ENCODE measurements around the gene PATL1. TPM values are rescaled to one million over a fixed set of nuclear protein-coding genes. Genes with fewer than 3 reads are reported as not detected.

The PATL1 gene
- total RNA-seq, 1 experiment from 2014 or later = 8.4 TPM

GRCh38 chr11:59602432-59602831 lies 66.4 kb downstream of the PATL1 start:
- Histone ChIP-seq H3K27me3 (no peaks in the 10 kb centered on the region), H3K4me3 (no peak overlapping the region), H3K36me3 (peaks cover 73% of the 10 kb centered on the region), H3K9me3 (no peaks in the 10 kb centered on the region)
- no peak for DNase-seq

- Histone ChIP-seq H3K4me3 (no peak overlapping the region), H3K36me3 (peaks cover 70% of the 10 kb centered on the region), H3K9me3 (no peaks in the 10 kb centered on the region), H3K27me3 (no peaks in the 10 kb centered on the region)
- no peak for DNase-seq
These were observed 67.0 kb downstream of the PATL1 start for GRCh38 chr11:59601788-59602187.

GRCh38 chr11:59600636-59601035 lies 68.2 kb downstream of the PATL1 start:
- no peak for DNase-seq
- Histone ChIP-seq H3K36me3 (peaks cover 63% of the 10 kb centered on the region), H3K4me3 (no peak overlapping the region), H3K9me3 (no peaks in the 10 kb centered on the region), H3K27me3 (no peaks in the 10 kb centered on the region)

- H3K4me3 ChIP-seq = no peak overlapping the region
- H3K36me3 ChIP-seq = peaks cover 59% of the 10 kb centered on the region
- DNase-seq = no peak
- H3K9me3 ChIP-seq = no peaks in the 10 kb centered on the region
- H3K27me3 ChIP-seq = no peaks in the 10 kb centered on the region
These were observed 68.6 kb downstream of the PATL1 start for GRCh38 chr11:59600234-59600633.

GRCh38 chr11:59598961-59599360 lies 69.9 kb downstream of the PATL1 start:
- Histone ChIP-seq H3K36me3 (peaks cover 63% of the 10 kb centered on the region), H3K9me3 (no peaks in the 10 kb centered on the region), H3K27me3 (no peaks in the 10 kb centered on the region), H3K4me3 (no peak overlapping the region)
- no peak for DNase-seq

Other genes with a start within 250 kb of the PATL1 start
- gene OR5A2, start 242.6 kb downstream of the PATL1 start, total RNA-seq (2014; rRNA removed; shearing (Covaris generic); ENCODE audit: low replicate concordance) = not detected in 2 replicates
- not detected in 2 replicates for gene OR5A1, start 232.6 kb downstream of the PATL1 start, total RNA-seq (2014; rRNA removed; shearing (Covaris generic); ENCODE audit: low replicate concordance)
- gene OR4D6, start 212.1 kb downstream of the PATL1 start, total RNA-seq (2014; rRNA removed; shearing (Covaris generic); ENCODE audit: low replicate concordance) = not detected in 2 replicates
- gene OR4D10, start 195.7 kb downstream of the PATL1 start, total RNA-seq (2014; rRNA removed; shearing (Covaris generic); ENCODE audit: low replicate concordance) = not detected in 2 replicates
- gene OR4D11, start 165.5 kb downstream of the PATL1 start, total RNA-seq (2014; rRNA removed; shearing (Covaris generic); ENCODE audit: low replicate concordance) = not detected in 2 replicates
- gene OR4D9, start 157.5 kb downstream of the PATL1 start, total RNA-seq (2014; rRNA removed; shearing (Covaris generic); ENCODE audit: low replicate concordance) = not detected in 2 replicates
- 19.1 and 23.8 TPM in 2 replicates for gene OSBP, start 53.3 kb downstream of the PATL1 start, total RNA-seq (2014; rRNA removed; shearing (Covaris generic); ENCODE audit: low replicate concordance)
- not detected in 2 replicates for gene OR10V1, start 44.8 kb upstream of the PATL1 start, total RNA-seq (2014; rRNA removed; shearing (Covaris generic); ENCODE audit: low replicate concordance)
- gene STX3, start 86.3 kb upstream of the PATL1 start, total RNA-seq (2014; rRNA removed; shearing (Covaris generic); ENCODE audit: low replicate concordance) = 5.6 and 9.4 TPM in 2 replicates
- gene MRPL16, start 141.7 kb upstream of the PATL1 start, total RNA-seq (2014; rRNA removed; shearing (Covaris generic); ENCODE audit: low replicate concordance) = 71.5 and 139 TPM in 2 replicates
- gene CBLIF, start 176.5 kb upstream of the PATL1 start, total RNA-seq (2014; rRNA removed; shearing (Covaris generic); ENCODE audit: low replicate concordance) = not detected in 2 replicates
- not detected in 2 replicates for gene TCN1, start 197.4 kb upstream of the PATL1 start, total RNA-seq (2014; rRNA removed; shearing (Covaris generic); ENCODE audit: low replicate concordance)
- not detected in 2 replicates for gene OOSP3, start 209.7 kb upstream of the PATL1 start, total RNA-seq (2014; rRNA removed; shearing (Covaris generic); ENCODE audit: low replicate concordance)

Measured in MG63 (cell line).